Limb (tissue), 2 donors: ENCODE results near the gene PPP6R3.
"Not testable (repeated sequence)": the region's sequence is repeated elsewhere in the genome, so short reads cannot be mapped to it uniquely, and the experiment has no call there.

Experiments
- DNase-seq, 2 donors: peaks; one replicate each; pipeline ENCODE4 v3.0.0-alpha.2; 2016; ENCODE audit errors: extremely low spot score in 2 of 2

The PPP6R3 gene

GRCh38 chr11:68524681-68525080 is 64.1 kb downstream of the PPP6R3 start:
- DNase-seq, result no peak

GRCh38 chr11:68525336-68525735 is 64.8 kb downstream of the PPP6R3 start:
- no peak for DNase-seq

GRCh38 chr11:68525930-68526329 is 65.4 kb downstream of the PPP6R3 start:
- no peak for DNase-seq

GRCh38 chr11:68527585-68527984 is 67.0 kb downstream of the PPP6R3 start:
- DNase-seq, result no peak

- DNase-seq, result no peak
Measured at GRCh38 chr11:68528630-68529029, 68.1 kb downstream of the PPP6R3 start.

- DNase-seq, result no peak
Measured at GRCh38 chr11:68531129-68531693, 70.7 kb downstream of the PPP6R3 start.

GRCh38 chr11:68532727-68533369 is 72.3 kb downstream of the PPP6R3 start:
- no peak for DNase-seq

GRCh38 chr11:68533945-68534344 is 73.4 kb downstream of the PPP6R3 start:
- DNase-seq, result no peak

- no peak for DNase-seq
Measured at GRCh38 chr11:68535098-68535497, 74.5 kb downstream of the PPP6R3 start.

- no peak for DNase-seq
Measured at GRCh38 chr11:68536706-68537105, 76.2 kb downstream of the PPP6R3 start.

- DNase-seq, result no peak
Measured at GRCh38 chr11:68538025-68538424, 77.5 kb downstream of the PPP6R3 start.

GRCh38 chr11:68539395-68539794 is 78.8 kb downstream of the PPP6R3 start:
- DNase-seq, result no peak

- not testable (repeated sequence) for DNase-seq
Measured at GRCh38 chr11:68540504-68540903, 80.0 kb downstream of the PPP6R3 start.

- DNase-seq, result no peak
Measured at GRCh38 chr11:68541116-68541515, 80.6 kb downstream of the PPP6R3 start.

GRCh38 chr11:68541991-68542390 is 81.4 kb downstream of the PPP6R3 start:
- no peak for DNase-seq

GRCh38 chr11:68542617-68543016 is 82.1 kb downstream of the PPP6R3 start:
- no peak for DNase-seq

GRCh38 chr11:68543594-68543993 is 83.0 kb downstream of the PPP6R3 start:
- no peak for DNase-seq

- DNase-seq, result no peak
Measured at GRCh38 chr11:68545347-68545746, 84.8 kb downstream of the PPP6R3 start.

- no peak for DNase-seq
Measured at GRCh38 chr11:68545796-68546195, 85.2 kb downstream of the PPP6R3 start.

- no peak for DNase-seq
Measured at GRCh38 chr11:68546555-68546954, 86.0 kb downstream of the PPP6R3 start.

GRCh38 chr11:68549789-68550484 is 89.4 kb downstream of the PPP6R3 start:
- DNase-seq, result no peak

- no peak for DNase-seq
Measured at GRCh38 chr11:68550485-68550817, 89.9 kb downstream of the PPP6R3 start.

GRCh38 chr11:68551223-68551622 is 90.7 kb downstream of the PPP6R3 start:
- no peak for DNase-seq
